Progenitor cell of endocrine pancreas (in vitro differentiated cells): ENCODE data around the gene MSANTD1. TPM values are rescaled to one million over a fixed set of nuclear protein-coding genes. Genes with fewer than 3 reads are reported as not detected.
A peak's percentile ranks its signal among the peaks of the same experiment; 100 is the strongest.

ENCODE experiments used
- DNase-seq: peaks from one replicate; pipeline ENCODE4 v3.0.0; 2021; ENCODE audit warnings: low spot score; ENCODE audit not compliant: unreplicated experiment
- H3K27ac Mint-ChIP-seq: 2 replicates; pipeline ENCODE4 v1.8.0; 2021; ENCODE audit warnings: mild to moderate bottlenecking, moderate library complexity, mixed read lengths
- H3K27me3 Mint-ChIP-seq: 2 replicates; pipeline ENCODE4 v1.8.0; 2021; ENCODE audit warnings: mixed read lengths
- H3K36me3 Mint-ChIP-seq: 2 replicates; pipeline ENCODE4 v1.8.0; 2022; ENCODE audit warnings: mixed read lengths; ENCODE audit not compliant: insufficient read depth
- H3K4me1 Mint-ChIP-seq: 2 replicates; pipeline ENCODE4 v1.8.0; 2021; ENCODE audit warnings: low read depth, mixed read lengths
- H3K4me3 Mint-ChIP-seq: 2 replicates; pipeline ENCODE4 v1.8.0; 2021; ENCODE audit warnings: low read depth, mild to moderate bottlenecking, moderate library complexity, mixed read lengths
- H3K9me3 Mint-ChIP-seq: 2 replicates; pipeline ENCODE4 v1.8.0; 2021; ENCODE audit warnings: low read depth, mixed read lengths
- CTCF ChIP-seq: fragments of 200-600 bp; sonication (generic); IDR thresholded peaks from one replicate; pipeline ENCODE4 v1.5.0; 2021; ENCODE audit warnings: antibody characterized with exemption, mild to moderate bottlenecking; ENCODE audit not compliant: unreplicated experiment
- total RNA-seq: library from RNA; stranded (reverse); gene quantifications from 2 replicates; pipeline ENCODE4 v1.2.1, GENCODE V29; 2021

MSANTD1 gene
- total RNA-seq, 1 donor from 2014 or later: 2.1 TPM

GRCh38 chr4:3246458-3247398, 2.2 kb upstream of the MSANTD1 start:
- no peak for TF ChIP-seq CTCF
- H3K27ac Mint-ChIP-seq: no peak overlapping the region
- H3K4me1 Mint-ChIP-seq: peaks cover 3% of the 10 kb centered on the region
- H3K36me3 Mint-ChIP-seq: peaks cover 2% of the 10 kb centered on the region
- DNase-seq: no peak
- H3K4me3 Mint-ChIP-seq: no peak overlapping the region
- H3K9me3 Mint-ChIP-seq: no peaks in the 10 kb centered on the region
- H3K27me3 Mint-ChIP-seq: no peaks in the 10 kb centered on the region

GRCh38 chr4:3247399-3248177, 1.4 kb upstream of the MSANTD1 start:
- peaks cover 2% of the 10 kb centered on the region for H3K36me3 Mint-ChIP-seq
- no peak overlapping the region for H3K4me3 Mint-ChIP-seq
- no peak overlapping the region for H3K27ac Mint-ChIP-seq
- H3K4me1 Mint-ChIP-seq: peaks cover 3% of the 10 kb centered on the region
- DNase-seq: no peak
- TF ChIP-seq CTCF: no peak
- H3K9me3 Mint-ChIP-seq: no peaks in the 10 kb centered on the region
- H3K27me3 Mint-ChIP-seq: no peaks in the 10 kb centered on the region

- Mint-ChIP-seq H3K36me3 (peaks cover 2% of the 10 kb centered on the region), H3K4me1 (peaks cover 3% of the 10 kb centered on the region), H3K9me3 (no peaks in the 10 kb centered on the region), H3K27ac (no peak overlapping the region), H3K4me3 (no peak overlapping the region), H3K27me3 (no peaks in the 10 kb centered on the region)
- TF ChIP-seq CTCF: no peak
- no peak for DNase-seq
Observed at GRCh38 chr4:3248178-3248480, 830 bp upstream of the MSANTD1 start.

DNA sequence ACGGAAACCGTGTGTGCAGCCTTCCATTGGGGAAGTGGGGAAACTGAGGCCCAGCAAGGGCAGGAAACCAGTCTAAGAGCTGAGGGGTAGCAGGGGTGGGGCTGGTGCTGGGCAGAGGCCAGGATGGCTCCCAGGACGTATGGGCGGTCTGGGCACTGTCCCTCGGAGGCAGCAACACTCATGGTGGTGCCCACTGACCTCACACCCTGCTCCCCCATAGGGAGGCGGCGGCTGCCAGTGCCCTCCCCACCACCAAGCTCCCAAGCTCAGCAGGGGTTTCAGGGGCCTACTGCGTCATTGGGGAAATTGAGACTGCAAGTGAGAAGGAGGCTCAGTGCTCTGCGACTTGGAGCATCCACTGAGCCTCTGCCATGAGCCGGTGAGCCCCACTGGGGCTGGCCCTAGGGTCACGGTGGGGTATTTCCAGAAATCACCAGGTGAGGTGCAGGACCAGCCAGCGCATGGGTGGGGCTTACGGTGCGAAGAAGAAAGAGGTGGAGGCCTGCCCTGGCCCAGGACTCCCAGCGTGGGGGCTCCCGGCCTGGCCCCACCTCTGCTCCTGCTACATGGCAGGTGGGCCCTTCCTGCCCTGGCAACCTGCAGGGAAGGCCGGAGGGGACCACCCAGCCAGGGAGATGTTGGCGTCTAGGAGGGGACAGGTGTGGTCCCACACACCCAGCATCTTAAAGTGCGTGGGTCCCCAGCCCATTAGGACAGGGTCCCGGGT, 915 bp downstream of the MSANTD1 start:
- Mint-ChIP-seq H3K36me3 (no peaks in the 10 kb centered on the region), H3K27me3 (no peaks in the 10 kb centered on the region), H3K27ac (peak overlapping the region; percentile 82), H3K9me3 (no peaks in the 10 kb centered on the region), H3K4me3 (no peak overlapping the region), H3K4me1 (peaks cover 3% of the 10 kb centered on the region)
- no peak for TF ChIP-seq CTCF
- no peak for DNase-seq

- Mint-ChIP-seq H3K27ac (peak overlapping the region; percentile 82), H3K27me3 (no peaks in the 10 kb centered on the region), H3K36me3 (no peaks in the 10 kb centered on the region), H3K4me1 (peaks cover 3% of the 10 kb centered on the region), H3K4me3 (no peak overlapping the region), H3K9me3 (no peaks in the 10 kb centered on the region)
- TF ChIP-seq CTCF: no peak
- peak; percentile 43 for DNase-seq
Observed at GRCh38 chr4:3250438-3250955, 1.5 kb downstream of the MSANTD1 start.
